Liver (tissue), 9 donors: ENCODE measurements around the gene KCNG3. TPM values are rescaled to one million over a fixed set of nuclear protein-coding genes. Genes with fewer than 3 reads are reported as not detected.

ENCODE experiments used
- DNase-seq: peaks from one replicate; pipeline ENCODE4 v3.0.0-alpha.2; 2017; ENCODE audit warnings: low spot score
- H3K27ac ChIP-seq, 2 donors: one replicate each; pipeline ENCODE4 v1.7.0; 2013; ENCODE audit warnings: inconsistent platforms in 2 of 2, low read length in 2 of 2, control low read depth in 1 of 2, low read depth in 1 of 2, mild to moderate bottlenecking in 1 of 2
- H3K27me3 ChIP-seq, 4 donors: one replicate each; pipeline versions ENCODE4 v1.6.1 to v1.7.0; 2013; ENCODE audit warnings: low read length in 3 of 4, inconsistent platforms in 1 of 4, mild to moderate bottlenecking in 1 of 4, moderate library complexity in 1 of 4; ENCODE audit not compliant: control insufficient read depth in 4 of 4, insufficient read depth in 4 of 4
- H3K36me3 ChIP-seq, 4 donors: one replicate each; pipeline versions ENCODE4 v1.6.1 to v1.7.0; 2013; ENCODE audit warnings: low read length in 3 of 4, mild to moderate bottlenecking in 3 of 4, low read depth in 1 of 4, moderate library complexity in 1 of 4; ENCODE audit not compliant: control insufficient read depth in 4 of 4, insufficient read depth in 3 of 4
- H3K4me1 ChIP-seq, 4 donors: one replicate each; pipeline versions ENCODE4 v1.6.1 to v1.7.0; 2013; ENCODE audit warnings: low read length in 3 of 4, mild to moderate bottlenecking in 3 of 4, moderate library complexity in 1 of 4; ENCODE audit not compliant: control insufficient read depth in 4 of 4, insufficient read depth in 4 of 4
- H3K4me3 ChIP-seq, 3 donors: one replicate each; pipeline versions ENCODE4 v1.6.1 to v1.7.0; 2013; ENCODE audit warnings: low read length in 3 of 3, control low read depth in 1 of 3, low read depth in 1 of 3, mild to moderate bottlenecking in 1 of 3
- H3K9ac ChIP-seq, 2 donors: one replicate each; pipeline ENCODE4 v1.7.0; 2013; ENCODE audit warnings: low read length in 2 of 2, mild to moderate bottlenecking in 2 of 2, moderate library complexity in 2 of 2, control low read depth in 1 of 2, low read depth in 1 of 2
- H3K9me3 ChIP-seq, 4 donors: one replicate each; pipeline versions ENCODE4 v1.6.1 to v1.7.0; 2013; ENCODE audit warnings: low read length in 3 of 4; ENCODE audit not compliant: control insufficient read depth in 4 of 4
- EGR1 ChIP-seq, 2 donors: IDR thresholded peaks; 2 replicates each; pipeline ENCODE4 v1.6.1; 2016 to 2018; ENCODE audit warnings: antibody characterized with exemption in 2 of 2, low read depth in 2 of 2
- FOXA1 ChIP-seq: IDR thresholded peaks from 2 replicates; pipeline ENCODE4 v1.6.1; 2016; ENCODE audit warnings: antibody characterized with exemption
- FOXA2 ChIP-seq: IDR thresholded peaks from 2 replicates; pipeline ENCODE4 v1.6.1; 2016; ENCODE audit warnings: antibody characterized with exemption
- GABPA ChIP-seq, 2 donors: IDR thresholded peaks in 1 of 2; conservative IDR thresholded peaks in 1 of 2; 2 replicates each; pipeline ENCODE4 v1.6.1; 2016; ENCODE audit warnings: antibody characterized with exemption in 2 of 2, mild to moderate bottlenecking in 1 of 2, moderate library complexity in 1 of 2
- HNF4A ChIP-seq, 2 donors: conservative IDR thresholded peaks; 2 replicates each; pipeline ENCODE4 v1.6.1; 2016; ENCODE audit warnings: antibody characterized with exemption in 2 of 2, mild to moderate bottlenecking in 2 of 2
- HNF4G ChIP-seq: IDR thresholded peaks from 2 replicates; pipeline ENCODE4 v1.6.1; 2016; ENCODE audit warnings: antibody characterized with exemption
- JUND ChIP-seq, 2 donors: IDR thresholded peaks; 2 replicates each; pipeline ENCODE4 v1.6.1; 2016; ENCODE audit warnings: antibody characterized with exemption in 2 of 2
- NR2F2 ChIP-seq: IDR thresholded peaks from 2 replicates; pipeline ENCODE4 v1.6.1; 2016; ENCODE audit warnings: antibody characterized with exemption
- RAD21 ChIP-seq, 2 donors: IDR thresholded peaks; 2 replicates each; pipeline ENCODE4 v1.6.1; 2016; ENCODE audit warnings: antibody characterized with exemption in 2 of 2, mild to moderate bottlenecking in 2 of 2
- RXRA ChIP-seq, 2 donors: IDR thresholded peaks; 2 replicates each; pipeline ENCODE4 v1.6.1; 2017 to 2018; ENCODE audit warnings: antibody characterized with exemption in 2 of 2, mild to moderate bottlenecking in 1 of 2
- SP1 ChIP-seq: IDR thresholded peaks from 2 replicates; pipeline ENCODE4 v1.6.1; 2018; ENCODE audit warnings: antibody characterized with exemption, mild to moderate bottlenecking
- TAF1 ChIP-seq: conservative IDR thresholded peaks from 2 replicates; pipeline ENCODE4 v1.6.1; 2016; ENCODE audit warnings: antibody characterized with exemption, mild to moderate bottlenecking
- YY1 ChIP-seq: IDR thresholded peaks from 2 replicates; pipeline ENCODE4 v1.6.1; 2016; ENCODE audit warnings: antibody characterized with exemption, mild to moderate bottlenecking
- WGBS: extraction: QIAGEN DNeasy Blood & Tissue Kit; methylation state at CpG from one replicate; pipeline ENCODE4 v1.1.7; 2013; 5-methylcytosine and 5-hydroxymethylcytosine counted together
- polyA plus RNA-seq, 2 donors: library from polyadenylated mRNA; stranded (reverse) in 1 of 2; unstranded in 1 of 2; fragments of 200-250 nt in 1 of 2; fragments of >200 nt in 1 of 2; fragmentation: Nextera tagmentation in 1 of 2; extraction: Ambion mirVana in 1 of 2; gene quantifications; one replicate each; pipeline versions ENCODE4 v1.2.1 to v1.2.3, GENCODE V29; 2013 to 2015
- total RNA-seq, 2 donors: library from RNA; depleted of rRNA; stranded (reverse); fragments of >200 nt; gene quantifications; one replicate each; pipeline ENCODE4 v1.2.3, GENCODE V29; 2014
- TF ChIP-seq, protein P1 (sequence below): IDR thresholded peaks from 2 replicates; pipeline ENCODE4 v1.6.1; 2016; ENCODE audit warnings: antibody characterized with exemption
- TF ChIP-seq, protein P2 (sequence below): fragments of 150-350 bp; IDR thresholded peaks from 2 replicates; pipeline ENCODE4 v1.5.1; 2017; ENCODE audit warnings: improper control_type of control experiment, low read depth, low read length; ENCODE audit not compliant: missing input control
- TF ChIP-seq, protein P3 (sequence below): IDR thresholded peaks from 2 replicates; pipeline ENCODE4 v1.6.1; 2016; ENCODE audit warnings: antibody characterized with exemption
- TF ChIP-seq, protein P4 (sequence below): IDR thresholded peaks from 2 replicates; pipeline ENCODE4 v1.6.1; 2016; ENCODE audit warnings: antibody characterized with exemption
- TF ChIP-seq, protein P5 (sequence below): IDR thresholded peaks from 2 replicates; pipeline ENCODE4 v1.6.1; 2016; ENCODE audit warnings: antibody characterized with exemption, mild to moderate bottlenecking
- donor health status: healthy.
- donor health status: healthy.
- donor health status: healthy.
- donor health status: healthy.
- donor health status: healthy.

KCNG3 gene
- total and polyA plus RNA-seq, 4 donors: not detected

DNA sequence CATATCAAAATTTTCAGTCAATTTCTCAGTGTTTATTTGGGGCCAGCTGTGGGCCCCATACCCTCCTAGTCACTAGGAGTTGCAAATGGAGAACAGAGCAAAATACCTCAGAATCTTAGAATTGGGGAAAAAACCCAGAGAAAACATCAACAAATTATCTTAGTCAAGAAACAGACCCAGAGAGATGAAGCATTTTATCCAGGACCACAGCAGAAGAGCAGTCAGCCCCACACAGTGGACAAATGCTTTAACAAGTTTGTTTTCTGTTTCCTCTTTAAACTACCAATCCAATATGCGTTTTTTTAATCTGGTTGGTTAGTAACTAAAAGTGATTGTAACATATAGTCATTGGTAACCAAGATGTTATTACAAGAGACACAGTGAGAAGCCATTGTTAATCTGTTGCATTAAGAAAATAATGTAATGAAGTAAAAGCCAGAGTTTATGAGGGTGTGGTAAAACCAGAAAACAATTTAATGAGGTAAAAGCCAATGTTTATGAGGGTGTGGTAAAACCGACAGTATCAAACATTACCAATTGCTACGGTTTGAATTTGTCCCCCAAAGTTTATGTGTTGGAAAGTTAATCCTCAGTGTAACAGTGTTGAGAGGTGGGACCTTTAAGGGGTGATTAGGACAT is 72.1 kb downstream of the KCNG3 start:
- H3K27ac ChIP-seq: no peak overlapping the region
- H3K4me1 ChIP-seq: no peaks in the 10 kb centered on the region
- H3K9ac ChIP-seq: no peak overlapping the region
- H3K27me3 ChIP-seq: no peaks in the 10 kb centered on the region
- no peaks in the 10 kb centered on the region for H3K36me3 ChIP-seq
- no peak overlapping the region for H3K4me3 ChIP-seq
- no peaks in the 10 kb centered on the region for H3K9me3 ChIP-seq
- TF ChIP-seq, protein P1, sequence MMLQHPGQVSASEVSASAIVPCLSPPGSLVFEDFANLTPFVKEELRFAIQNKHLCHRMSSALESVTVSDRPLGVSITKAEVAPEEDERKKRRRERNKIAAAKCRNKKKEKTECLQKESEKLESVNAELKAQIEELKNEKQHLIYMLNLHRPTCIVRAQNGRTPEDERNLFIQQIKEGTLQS: no peak
- TF ChIP-seq, protein P2, sequence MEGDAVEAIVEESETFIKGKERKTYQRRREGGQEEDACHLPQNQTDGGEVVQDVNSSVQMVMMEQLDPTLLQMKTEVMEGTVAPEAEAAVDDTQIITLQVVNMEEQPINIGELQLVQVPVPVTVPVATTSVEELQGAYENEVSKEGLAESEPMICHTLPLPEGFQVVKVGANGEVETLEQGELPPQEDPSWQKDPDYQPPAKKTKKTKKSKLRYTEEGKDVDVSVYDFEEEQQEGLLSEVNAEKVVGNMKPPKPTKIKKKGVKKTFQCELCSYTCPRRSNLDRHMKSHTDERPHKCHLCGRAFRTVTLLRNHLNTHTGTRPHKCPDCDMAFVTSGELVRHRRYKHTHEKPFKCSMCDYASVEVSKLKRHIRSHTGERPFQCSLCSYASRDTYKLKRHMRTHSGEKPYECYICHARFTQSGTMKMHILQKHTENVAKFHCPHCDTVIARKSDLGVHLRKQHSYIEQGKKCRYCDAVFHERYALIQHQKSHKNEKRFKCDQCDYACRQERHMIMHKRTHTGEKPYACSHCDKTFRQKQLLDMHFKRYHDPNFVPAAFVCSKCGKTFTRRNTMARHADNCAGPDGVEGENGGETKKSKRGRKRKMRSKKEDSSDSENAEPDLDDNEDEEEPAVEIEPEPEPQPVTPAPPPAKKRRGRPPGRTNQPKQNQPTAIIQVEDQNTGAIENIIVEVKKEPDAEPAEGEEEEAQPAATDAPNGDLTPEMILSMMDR: no peak
- TF ChIP-seq SP1 (no peak), FOXA1 (no peak), JUND (IDR thresholded peaks at IDR 0.05) (no peak), FOXA2 (no peak), RXRA (IDR thresholded peaks at IDR 0.05) (no peak), GABPA (IDR thresholded peaks at IDR 0.05 in 1 of 2, conservative IDR thresholded peaks at IDR 0.05 in 1 of 2) (no peak), NR2F2 (no peak), TAF1 (no peak), EGR1 (IDR thresholded peaks at IDR 0.05; ENCODE audit: low read depth in 2 of 2) (no peak), HNF4A (conservative IDR thresholded peaks at IDR 0.05) (no peak), YY1 (no peak), RAD21 (IDR thresholded peaks at IDR 0.05) (no peak), HNF4G (no peak)
- TF ChIP-seq, protein P3, sequence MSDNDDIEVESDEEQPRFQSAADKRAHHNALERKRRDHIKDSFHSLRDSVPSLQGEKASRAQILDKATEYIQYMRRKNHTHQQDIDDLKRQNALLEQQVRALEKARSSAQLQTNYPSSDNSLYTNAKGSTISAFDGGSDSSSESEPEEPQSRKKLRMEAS: no peak
- TF ChIP-seq, protein P4, sequence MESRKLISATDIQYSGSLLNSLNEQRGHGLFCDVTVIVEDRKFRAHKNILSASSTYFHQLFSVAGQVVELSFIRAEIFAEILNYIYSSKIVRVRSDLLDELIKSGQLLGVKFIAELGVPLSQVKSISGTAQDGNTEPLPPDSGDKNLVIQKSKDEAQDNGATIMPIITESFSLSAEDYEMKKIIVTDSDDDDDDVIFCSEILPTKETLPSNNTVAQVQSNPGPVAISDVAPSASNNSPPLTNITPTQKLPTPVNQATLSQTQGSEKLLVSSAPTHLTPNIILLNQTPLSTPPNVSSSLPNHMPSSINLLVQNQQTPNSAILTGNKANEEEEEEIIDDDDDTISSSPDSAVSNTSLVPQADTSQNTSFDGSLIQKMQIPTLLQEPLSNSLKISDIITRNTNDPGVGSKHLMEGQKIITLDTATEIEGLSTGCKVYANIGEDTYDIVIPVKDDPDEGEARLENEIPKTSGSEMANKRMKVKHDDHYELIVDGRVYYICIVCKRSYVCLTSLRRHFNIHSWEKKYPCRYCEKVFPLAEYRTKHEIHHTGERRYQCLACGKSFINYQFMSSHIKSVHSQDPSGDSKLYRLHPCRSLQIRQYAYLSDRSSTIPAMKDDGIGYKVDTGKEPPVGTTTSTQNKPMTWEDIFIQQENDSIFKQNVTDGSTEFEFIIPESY: no peak
- TF ChIP-seq, protein P5, sequence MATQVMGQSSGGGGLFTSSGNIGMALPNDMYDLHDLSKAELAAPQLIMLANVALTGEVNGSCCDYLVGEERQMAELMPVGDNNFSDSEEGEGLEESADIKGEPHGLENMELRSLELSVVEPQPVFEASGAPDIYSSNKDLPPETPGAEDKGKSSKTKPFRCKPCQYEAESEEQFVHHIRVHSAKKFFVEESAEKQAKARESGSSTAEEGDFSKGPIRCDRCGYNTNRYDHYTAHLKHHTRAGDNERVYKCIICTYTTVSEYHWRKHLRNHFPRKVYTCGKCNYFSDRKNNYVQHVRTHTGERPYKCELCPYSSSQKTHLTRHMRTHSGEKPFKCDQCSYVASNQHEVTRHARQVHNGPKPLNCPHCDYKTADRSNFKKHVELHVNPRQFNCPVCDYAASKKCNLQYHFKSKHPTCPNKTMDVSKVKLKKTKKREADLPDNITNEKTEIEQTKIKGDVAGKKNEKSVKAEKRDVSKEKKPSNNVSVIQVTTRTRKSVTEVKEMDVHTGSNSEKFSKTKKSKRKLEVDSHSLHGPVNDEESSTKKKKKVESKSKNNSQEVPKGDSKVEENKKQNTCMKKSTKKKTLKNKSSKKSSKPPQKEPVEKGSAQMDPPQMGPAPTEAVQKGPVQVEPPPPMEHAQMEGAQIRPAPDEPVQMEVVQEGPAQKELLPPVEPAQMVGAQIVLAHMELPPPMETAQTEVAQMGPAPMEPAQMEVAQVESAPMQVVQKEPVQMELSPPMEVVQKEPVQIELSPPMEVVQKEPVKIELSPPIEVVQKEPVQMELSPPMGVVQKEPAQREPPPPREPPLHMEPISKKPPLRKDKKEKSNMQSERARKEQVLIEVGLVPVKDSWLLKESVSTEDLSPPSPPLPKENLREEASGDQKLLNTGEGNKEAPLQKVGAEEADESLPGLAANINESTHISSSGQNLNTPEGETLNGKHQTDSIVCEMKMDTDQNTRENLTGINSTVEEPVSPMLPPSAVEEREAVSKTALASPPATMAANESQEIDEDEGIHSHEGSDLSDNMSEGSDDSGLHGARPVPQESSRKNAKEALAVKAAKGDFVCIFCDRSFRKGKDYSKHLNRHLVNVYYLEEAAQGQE: no peak
- 75% methylated on average over 3 of the region's 3 CpGs for WGBS
- no peak for DNase-seq
